HepG2 (cell line): ENCODE results near the gene OSCP1. TPM values are rescaled to one million over a fixed set of nuclear protein-coding genes. Genes with fewer than 3 reads are reported as not detected.

ENCODE experiments used
- BRD4 ChIP-seq: sonication (generic); formaldehyde crosslinking; IDR thresholded peaks from 2 replicates; pipeline ENCODE4 v1.4.0; 2020; ENCODE audit warnings: missing genetic modification reagents
- CHCHD3 ChIP-seq: sonication (generic); formaldehyde crosslinking; IDR thresholded peaks from 2 replicates; pipeline ENCODE4 v1.8.0; 2022; ENCODE audit warnings: mild to moderate bottlenecking, missing genetic modification reagents, moderate library complexity
- GPBP1L1 ChIP-seq: sonication (generic); formaldehyde crosslinking; IDR thresholded peaks from 2 replicates; pipeline ENCODE4 v1.5.0; 2020; ENCODE audit warnings: mild to moderate bottlenecking, missing genetic modification reagents
- HNF1A ChIP-seq, 2 experiments: sonication (generic) in 1 of 2; formaldehyde crosslinking in 1 of 2; IDR thresholded peaks; 2 replicates each; pipeline versions ENCODE4 v1.4.0 to v1.6.1; 2016 to 2020; ENCODE audit warnings: borderline replicate concordance in 1 of 2, low read depth in 1 of 2, mild to moderate bottlenecking in 1 of 2, missing genetic modification reagents in 1 of 2
- KDM4B ChIP-seq: sonication (generic); formaldehyde crosslinking; IDR thresholded peaks from 2 replicates; pipeline ENCODE4 v1.4.0; 2020; ENCODE audit warnings: missing genetic modification reagents
- MTA1 ChIP-seq: sonication (generic); formaldehyde crosslinking; IDR thresholded peaks from 2 replicates; pipeline ENCODE4 v1.4.0; 2020; ENCODE audit warnings: missing genetic modification reagents, mild to moderate bottlenecking, borderline replicate concordance
- NAIF1 ChIP-seq: sonication (generic); formaldehyde crosslinking; IDR thresholded peaks from 2 replicates; pipeline ENCODE4 v1.5.0; 2020; ENCODE audit warnings: mild to moderate bottlenecking, missing genetic modification reagents, borderline replicate concordance
- SMAD3 ChIP-seq: sonication (generic); formaldehyde crosslinking; IDR thresholded peaks from 2 replicates; pipeline ENCODE4 v1.4.0; 2020; ENCODE audit warnings: missing genetic modification reagents
- TEAD2 ChIP-seq: sonication (generic); formaldehyde crosslinking; IDR thresholded peaks from 2 replicates; pipeline ENCODE4 v1.9.0; 2021; ENCODE audit warnings: missing genetic modification reagents
- TRAFD1 ChIP-seq: sonication (generic); formaldehyde crosslinking; IDR thresholded peaks from 2 replicates; pipeline ENCODE4 v1.5.1; 2020; ENCODE audit warnings: missing genetic modification reagents, mild to moderate bottlenecking, borderline replicate concordance
- ZFAT ChIP-seq: sonication (generic); formaldehyde crosslinking; conservative IDR thresholded peaks from 2 replicates; pipeline ENCODE4 v1.8.1; 2023; ENCODE audit warnings: missing genetic modification reagents, inconsistent platforms
- ZFP41 ChIP-seq: sonication (generic); formaldehyde crosslinking; IDR thresholded peaks from 2 replicates; pipeline ENCODE4 v1.4.0; 2020; ENCODE audit warnings: mild to moderate bottlenecking, missing genetic modification reagents, borderline replicate concordance
- ZNF615 ChIP-seq: sonication (generic); formaldehyde crosslinking; IDR thresholded peaks from 2 replicates; pipeline ENCODE4 v1.5.0; 2020; ENCODE audit warnings: mild to moderate bottlenecking, missing genetic modification reagents, borderline replicate concordance
- ZSCAN12 ChIP-seq: sonication (generic); formaldehyde crosslinking; IDR thresholded peaks from 2 replicates; pipeline ENCODE4 v1.9.0; 2021; ENCODE audit warnings: mild to moderate bottlenecking, missing genetic modification reagents
- polyA plus RNA-seq, 8 experiments: library from polyadenylated mRNA; depleted of rRNA in 3 of 8; stranded (reverse) in 7 of 8; unstranded in 1 of 8; fragments of >200 nt; fragmentation: Illumina TruSeq in 4 of 8; extraction: Trizol in 4 of 8; gene quantifications; 2 replicates each; pipeline versions ENCODE4 v1.2.1 to v1.2.3, GENCODE V29; 2011 to 2016; ENCODE audit warnings: low read depth in 4 of 8, missing spikeins in 1 of 8, mixed read lengths in 1 of 8; ENCODE audit not compliant: insufficient read depth in 1 of 8
- total RNA-seq, 5 experiments: library from RNA; depleted of rRNA; stranded (reverse); fragments of >200 nt; fragmentation: Illumina TruSeq; extraction: Trizol; gene quantifications; 2 replicates each; pipeline ENCODE4 v1.2.3, GENCODE V29; 2016; ENCODE audit warnings: low read depth in 1 of 5
- TF ChIP-seq, protein P1 (sequence below): sonication (generic); formaldehyde crosslinking; IDR thresholded peaks from 2 replicates; pipeline ENCODE4 v1.8.0; 2022; ENCODE audit warnings: mild to moderate bottlenecking, missing genetic modification reagents; ENCODE audit not compliant: insufficient replicate concordance
- TF ChIP-seq, protein P2 (sequence below): IDR thresholded peaks from 2 replicates; pipeline ENCODE4 v1.6.1; 2016; ENCODE audit warnings: low read depth, control low read depth

Gene OSCP1
- total and polyA plus RNA-seq, 2 of the 13 experiments (the other 11 are each of a cell fraction or from before 2014, with no cell fraction given), result 0.60 to 0.84 TPM

DNA sequence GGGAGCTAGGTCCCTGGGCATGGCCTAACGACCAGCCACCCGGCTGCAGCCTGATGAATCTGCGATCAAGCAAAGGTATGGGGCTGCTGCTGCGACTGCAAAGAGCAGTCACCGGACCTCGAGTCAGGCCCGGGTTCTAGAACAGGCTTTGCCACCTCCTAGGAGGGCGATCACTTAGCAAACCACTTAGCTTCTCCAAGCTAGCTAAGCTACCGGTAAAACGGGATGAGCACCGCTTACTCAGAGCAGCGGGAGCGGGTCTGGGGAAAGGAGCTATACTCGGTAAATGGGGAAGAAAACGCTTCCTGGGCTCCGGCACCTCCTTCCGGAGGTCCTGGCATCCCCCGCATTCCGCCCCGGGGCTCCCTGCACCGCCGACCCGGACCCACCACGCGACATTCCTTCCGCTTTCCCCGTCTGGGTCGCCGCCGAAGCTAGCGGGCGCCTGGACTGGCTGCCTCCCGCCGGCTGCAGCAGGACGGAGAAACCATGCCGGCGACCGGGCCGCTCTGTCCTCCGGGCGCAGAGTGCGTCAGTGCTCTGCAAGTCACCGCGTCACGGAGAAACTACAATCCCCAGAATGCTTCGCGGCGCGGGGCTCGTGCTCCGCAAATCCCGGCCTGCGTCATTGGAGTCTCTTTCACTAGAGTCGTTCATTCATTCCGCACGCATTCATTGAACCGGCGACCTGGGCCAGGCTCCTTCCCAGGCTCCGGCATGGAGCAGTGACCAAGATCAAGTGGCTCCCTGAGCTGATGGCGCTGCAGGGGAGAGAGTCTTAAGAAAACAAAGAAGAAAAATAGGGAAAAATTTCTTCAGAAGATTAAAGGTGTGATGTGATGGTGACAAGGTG, 52.6 kb downstream of the OSCP1 start, which contains the start of gene LSM10 (continued):
- TF ChIP-seq, protein P1, sequence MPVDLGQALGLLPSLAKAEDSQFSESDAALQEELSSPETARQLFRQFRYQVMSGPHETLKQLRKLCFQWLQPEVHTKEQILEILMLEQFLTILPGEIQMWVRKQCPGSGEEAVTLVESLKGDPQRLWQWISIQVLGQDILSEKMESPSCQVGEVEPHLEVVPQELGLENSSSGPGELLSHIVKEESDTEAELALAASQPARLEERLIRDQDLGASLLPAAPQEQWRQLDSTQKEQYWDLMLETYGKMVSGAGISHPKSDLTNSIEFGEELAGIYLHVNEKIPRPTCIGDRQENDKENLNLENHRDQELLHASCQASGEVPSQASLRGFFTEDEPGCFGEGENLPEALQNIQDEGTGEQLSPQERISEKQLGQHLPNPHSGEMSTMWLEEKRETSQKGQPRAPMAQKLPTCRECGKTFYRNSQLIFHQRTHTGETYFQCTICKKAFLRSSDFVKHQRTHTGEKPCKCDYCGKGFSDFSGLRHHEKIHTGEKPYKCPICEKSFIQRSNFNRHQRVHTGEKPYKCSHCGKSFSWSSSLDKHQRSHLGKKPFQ (CRISPR knock-in tag), result no peak
- TF ChIP-seq NAIF1 (CRISPR knock-in tag), result peak; percentile 78; the same call in 1 of the 2 replicates
- 0 out of 2 replicates have a peak, but pooled peaks have one; percentile 40 for TF ChIP-seq ZNF615 (CRISPR knock-in tag)
- TF ChIP-seq ZFP41, result no peak
- no peak for TF ChIP-seq TRAFD1 (CRISPR knock-in tag)
- TF ChIP-seq KDM4B, result no peak
- no peak for TF ChIP-seq BRD4 (CRISPR knock-in tag)
- TF ChIP-seq SMAD3 (CRISPR knock-in tag), result peak; percentile 49; the same call in 1 of the 2 replicates
- peak; percentile 87 for TF ChIP-seq ZFAT
- no peak for TF ChIP-seq GPBP1L1 (CRISPR knock-in tag)
- no peak for TF ChIP-seq TEAD2 (CRISPR knock-in tag)
- TF ChIP-seq MTA1, result no peak
- TF ChIP-seq, protein P2, sequence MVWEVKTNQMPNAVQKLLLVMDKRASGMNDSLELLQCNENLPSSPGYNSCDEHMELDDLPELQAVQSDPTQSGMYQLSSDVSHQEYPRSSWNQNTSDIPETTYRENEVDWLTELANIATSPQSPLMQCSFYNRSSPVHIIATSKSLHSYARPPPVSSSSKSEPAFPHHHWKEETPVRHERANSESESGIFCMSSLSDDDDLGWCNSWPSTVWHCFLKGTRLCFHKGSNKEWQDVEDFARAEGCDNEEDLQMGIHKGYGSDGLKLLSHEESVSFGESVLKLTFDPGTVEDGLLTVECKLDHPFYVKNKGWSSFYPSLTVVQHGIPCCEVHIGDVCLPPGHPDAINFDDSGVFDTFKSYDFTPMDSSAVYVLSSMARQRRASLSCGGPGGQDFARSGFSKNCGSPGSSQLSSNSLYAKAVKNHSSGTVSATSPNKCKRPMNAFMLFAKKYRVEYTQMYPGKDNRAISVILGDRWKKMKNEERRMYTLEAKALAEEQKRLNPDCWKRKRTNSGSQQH, result peak; percentile 99
- TF ChIP-seq ZSCAN12 (CRISPR knock-in tag), result 0 out of 2 replicates have a peak, but pooled peaks have one; percentile 41
- no peak for TF ChIP-seq HNF1A (IDR thresholded peaks at IDR 0.05; ENCODE audit: low read depth)
- TF ChIP-seq HNF1A (CRISPR knock-in tag; IDR thresholded peaks at IDR 0.05; ENCODE audit: borderline replicate concordance), result no peak
- TF ChIP-seq CHCHD3 (CRISPR knock-in tag), result peak; percentile 38; the same call in 1 of the 2 replicates
